Neural progenitor cell (in vitro differentiated cells): ENCODE results near the gene CUBN. TPM values are rescaled to one million over a fixed set of nuclear protein-coding genes. Genes with fewer than 3 reads are reported as not detected.

Experiments used
- DNase-seq: peaks from one replicate; pipeline ENCODE4 v3.0.0-alpha.2; 2016; ENCODE audit warnings: low spot score
- H2AFZ ChIP-seq: fragments of 200-600 bp; sonication (generic); replicated peaks from 2 replicates; pipeline ENCODE4 v1.6.1; 2016; ENCODE audit warnings: antibody characterized with exemption
- H3F3A ChIP-seq: fragments of 200-600 bp; sonication (generic); 2 replicates; pipeline ENCODE4 v1.6.1; 2016; ENCODE audit warnings: antibody characterized with exemption, low read depth
- H3K27ac ChIP-seq: fragments of 200-600 bp; sonication (generic); 2 replicates; pipeline ENCODE4 v1.5.1; 2016; ENCODE audit warnings: mild to moderate bottlenecking
- H3K27me3 ChIP-seq: fragments of 200-600 bp; sonication (generic); 2 replicates; pipeline ENCODE4 v1.6.1; 2016; ENCODE audit warnings: mild to moderate bottlenecking, moderate library complexity
- H3K36me3 ChIP-seq: fragments of 200-600 bp; sonication (generic); 2 replicates; pipeline ENCODE4 v1.5.1; 2016
- H3K4me1 ChIP-seq: fragments of 200-600 bp; sonication (generic); 2 replicates; pipeline ENCODE4 v1.6.1; 2016; ENCODE audit warnings: mixed run types
- H3K4me2 ChIP-seq: fragments of 200-600 bp; sonication (generic); 2 replicates; pipeline ENCODE4 v1.6.1; 2016
- H3K4me3 ChIP-seq: fragments of 200-600 bp; sonication (generic); 2 replicates; pipeline ENCODE4 v1.5.1; 2016
- H3K79me2 ChIP-seq: fragments of 200-600 bp; sonication (generic); 2 replicates; pipeline ENCODE4 v1.6.1; 2016; ENCODE audit warnings: low read depth
- H3K9ac ChIP-seq: fragments of 200-600 bp; sonication (generic); 2 replicates; pipeline ENCODE4 v1.6.1; 2016
- H3K9me3 ChIP-seq: fragments of 200-600 bp; sonication (generic); 2 replicates; pipeline ENCODE4 v1.5.1; 2016; ENCODE audit warnings: low read depth
- H4K20me1 ChIP-seq: fragments of 200-600 bp; sonication (generic); 2 replicates; pipeline ENCODE4 v1.6.1; 2016; ENCODE audit warnings: low read depth
- H3K27ac Mint-ChIP-seq: 3 replicates; pipeline ENCODE4 v1.8.0; 2021; ENCODE audit warnings: mixed read lengths
- H3K27me3 Mint-ChIP-seq: 2 replicates; pipeline ENCODE4 v1.8.0; 2022; ENCODE audit warnings: low read depth, mild to moderate bottlenecking, inconsistent platforms, moderate library complexity, mixed read lengths; ENCODE audit not compliant: insufficient read depth
- H3K36me3 Mint-ChIP-seq: 3 replicates; pipeline ENCODE4 v1.8.0; 2021; ENCODE audit warnings: mixed read lengths
- H3K4me1 Mint-ChIP-seq: 3 replicates; pipeline ENCODE4 v1.8.0; 2021; ENCODE audit warnings: mixed read lengths
- H3K4me3 Mint-ChIP-seq: 3 replicates; pipeline ENCODE4 v1.8.0; 2021; ENCODE audit warnings: mild to moderate bottlenecking, moderate library complexity, mixed read lengths
- H3K9me3 Mint-ChIP-seq: 3 replicates; pipeline ENCODE4 v1.8.0; 2020; ENCODE audit warnings: mixed read lengths
- EZH2 ChIP-seq: fragments of 200-600 bp; sonication (generic); IDR thresholded peaks from 2 replicates; pipeline ENCODE4 v1.6.1; 2017; ENCODE audit warnings: antibody characterized with exemption, mild to moderate bottlenecking, moderate library complexity
- EZH2phosphoT487 ChIP-seq: fragments of 200-600 bp; sonication (generic); IDR thresholded peaks from 2 replicates; pipeline ENCODE4 v1.6.1; 2017; ENCODE audit warnings: antibody characterized with exemption
- total RNA-seq: library from RNA; depleted of rRNA; stranded (reverse); fragments of >200 nt; gene quantifications from 2 replicates; pipeline ENCODE4 v1.2.3, GENCODE V29; 2015; ENCODE audit warnings: low replicate concordance
- TF ChIP-seq, protein P1 (sequence below): fragments of 200-600 bp; sonication (generic); IDR thresholded peaks from 2 replicates; pipeline ENCODE4 v1.5.1; 2017; ENCODE audit warnings: antibody characterized with exemption, mild to moderate bottlenecking

Gene CUBN
- total RNA-seq, 1 donor from 2014 or later: 2.2 TPM

DNA sequence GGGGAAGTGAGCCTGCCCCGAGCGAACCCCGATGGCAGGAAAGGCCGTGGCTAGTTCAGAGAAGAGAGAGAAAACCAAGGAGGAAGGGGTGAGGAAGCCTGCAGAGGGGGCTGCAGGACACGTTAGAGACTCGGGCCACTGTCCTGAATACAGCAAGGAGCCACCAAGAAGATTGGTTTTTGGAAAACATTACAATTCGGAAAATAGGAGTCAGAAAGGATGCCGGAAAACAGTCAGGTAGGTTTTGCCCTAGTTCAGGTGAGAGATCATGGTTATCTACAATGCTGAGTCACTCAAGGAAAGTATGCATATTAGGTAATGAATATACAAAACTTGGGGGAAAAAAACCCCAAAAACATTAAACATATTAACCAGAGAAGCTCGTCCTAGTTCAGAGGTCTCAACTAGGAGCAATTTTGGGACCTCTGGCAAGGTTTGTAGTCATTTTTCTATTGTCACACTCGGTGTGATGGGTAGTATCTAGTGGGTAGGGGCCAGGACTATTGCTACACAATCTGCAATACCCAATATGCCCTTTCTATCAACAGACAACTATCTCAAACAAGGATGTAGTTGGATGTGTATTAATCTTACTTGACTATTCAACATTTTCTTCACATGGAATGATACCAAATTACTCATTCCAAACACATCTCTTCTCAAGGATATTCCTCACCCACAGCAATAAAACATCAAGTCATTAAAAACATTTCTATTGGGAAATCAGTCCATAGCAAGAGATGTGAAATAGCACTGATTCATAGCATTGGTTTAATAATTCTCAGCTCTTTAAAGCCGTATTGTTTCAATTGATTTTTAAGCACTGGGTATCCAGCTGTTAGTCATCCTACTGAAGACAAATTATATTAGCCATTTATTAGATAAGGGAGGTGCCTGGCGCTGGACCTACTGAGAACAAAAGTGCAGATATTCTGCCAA is 238.0 kb downstream of the CUBN start:
- Histone ChIP-seq H3K4me3 (no peak overlapping the region), H3K36me3 (no peaks in the 10 kb centered on the region), H3K4me1 (no peaks in the 10 kb centered on the region), H2AFZ (peak overlapping the region; percentile 23), H3K27me3 (no peaks in the 10 kb centered on the region), H4K20me1 (no peaks in the 10 kb centered on the region), H3K79me2 (no peaks in the 10 kb centered on the region), H3K9ac (no peak overlapping the region), H3K27ac (no peak overlapping the region), H3K9me3 (no peaks in the 10 kb centered on the region), H3K4me2 (peak overlapping the region; percentile 20), H3F3A (no peaks in the 10 kb centered on the region)
- H3K4me1 Mint-ChIP-seq: peaks cover 12% of the 10 kb centered on the region
- TF ChIP-seq, protein P1, sequence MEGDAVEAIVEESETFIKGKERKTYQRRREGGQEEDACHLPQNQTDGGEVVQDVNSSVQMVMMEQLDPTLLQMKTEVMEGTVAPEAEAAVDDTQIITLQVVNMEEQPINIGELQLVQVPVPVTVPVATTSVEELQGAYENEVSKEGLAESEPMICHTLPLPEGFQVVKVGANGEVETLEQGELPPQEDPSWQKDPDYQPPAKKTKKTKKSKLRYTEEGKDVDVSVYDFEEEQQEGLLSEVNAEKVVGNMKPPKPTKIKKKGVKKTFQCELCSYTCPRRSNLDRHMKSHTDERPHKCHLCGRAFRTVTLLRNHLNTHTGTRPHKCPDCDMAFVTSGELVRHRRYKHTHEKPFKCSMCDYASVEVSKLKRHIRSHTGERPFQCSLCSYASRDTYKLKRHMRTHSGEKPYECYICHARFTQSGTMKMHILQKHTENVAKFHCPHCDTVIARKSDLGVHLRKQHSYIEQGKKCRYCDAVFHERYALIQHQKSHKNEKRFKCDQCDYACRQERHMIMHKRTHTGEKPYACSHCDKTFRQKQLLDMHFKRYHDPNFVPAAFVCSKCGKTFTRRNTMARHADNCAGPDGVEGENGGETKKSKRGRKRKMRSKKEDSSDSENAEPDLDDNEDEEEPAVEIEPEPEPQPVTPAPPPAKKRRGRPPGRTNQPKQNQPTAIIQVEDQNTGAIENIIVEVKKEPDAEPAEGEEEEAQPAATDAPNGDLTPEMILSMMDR: peak; percentile 84
- TF ChIP-seq EZH2phosphoT487: no peak
- no peaks in the 10 kb centered on the region for H3K27me3 Mint-ChIP-seq
- peak; percentile 86 for DNase-seq
- H3K27ac Mint-ChIP-seq: peak overlapping the region; percentile 6
- peaks cover 8% of the 10 kb centered on the region for H3K9me3 Mint-ChIP-seq
- no peak overlapping the region for H3K4me3 Mint-ChIP-seq
- peaks cover 3% of the 10 kb centered on the region for H3K36me3 Mint-ChIP-seq

DNA sequence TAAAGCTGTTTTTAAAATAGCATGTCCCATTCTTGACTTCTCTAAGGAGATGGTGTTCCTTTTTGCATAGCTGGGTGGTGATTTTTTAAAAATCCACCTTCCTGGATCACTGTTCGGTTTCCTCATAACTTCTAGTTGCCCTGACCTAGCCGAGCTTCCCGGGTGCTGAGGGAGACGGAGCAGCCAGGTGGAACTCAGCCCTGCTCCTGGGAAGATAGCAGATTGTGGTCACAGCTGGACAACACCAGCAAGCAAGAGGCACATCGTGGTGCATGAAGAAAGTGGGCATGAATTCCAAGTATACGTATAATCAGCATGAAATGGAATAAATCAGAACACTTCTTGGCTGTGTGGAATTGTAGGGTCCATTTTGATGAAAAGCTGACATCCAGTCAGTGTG is 238.9 kb downstream of the CUBN start:
- Histone ChIP-seq H3K4me3 (no peak overlapping the region), H3K4me2 (no peak overlapping the region), H2AFZ (no peak overlapping the region), H4K20me1 (no peaks in the 10 kb centered on the region), H3F3A (no peaks in the 10 kb centered on the region), H3K4me1 (no peaks in the 10 kb centered on the region), H3K79me2 (no peaks in the 10 kb centered on the region), H3K36me3 (no peaks in the 10 kb centered on the region), H3K27ac (no peak overlapping the region), H3K9ac (no peak overlapping the region), H3K27me3 (no peaks in the 10 kb centered on the region), H3K9me3 (no peaks in the 10 kb centered on the region)
- no peak overlapping the region for H3K4me3 Mint-ChIP-seq
- H3K36me3 Mint-ChIP-seq: peaks cover 3% of the 10 kb centered on the region
- DNase-seq: no peak
- H3K27ac Mint-ChIP-seq: no peak overlapping the region
- TF ChIP-seq, protein P1: no peak
- TF ChIP-seq EZH2 (no peak), EZH2phosphoT487 (no peak)
- peaks cover 12% of the 10 kb centered on the region for H3K4me1 Mint-ChIP-seq
- peaks cover 8% of the 10 kb centered on the region for H3K9me3 Mint-ChIP-seq
- H3K27me3 Mint-ChIP-seq: no peaks in the 10 kb centered on the region

DNA sequence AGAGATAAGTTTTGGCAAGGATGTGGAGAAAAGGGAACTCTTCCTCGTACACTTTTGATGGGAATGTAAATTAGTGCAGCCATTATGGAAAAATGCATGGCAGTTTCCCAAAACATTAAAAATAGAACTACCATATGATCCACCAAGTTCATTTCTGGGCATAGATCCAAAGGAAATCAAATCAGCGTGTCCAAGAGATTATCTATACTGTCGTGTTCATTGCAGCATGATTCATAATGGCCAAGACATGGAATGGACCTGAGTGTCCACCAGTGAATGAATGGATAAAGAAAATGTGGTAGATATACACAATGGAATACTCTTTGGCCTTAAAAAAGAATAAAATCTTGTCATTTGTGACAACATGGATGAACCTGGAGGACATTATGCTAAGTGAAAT is 242.0 kb downstream of the CUBN start:
- H3K36me3 ChIP-seq: no peaks in the 10 kb centered on the region
- H3K4me2 ChIP-seq: no peak overlapping the region
- no peak overlapping the region for H3K27ac ChIP-seq
- no peaks in the 10 kb centered on the region for H3K27me3 Mint-ChIP-seq
- no peaks in the 10 kb centered on the region for H3K9me3 ChIP-seq
- no peaks in the 10 kb centered on the region for H3K9me3 Mint-ChIP-seq
- H3F3A ChIP-seq: no peaks in the 10 kb centered on the region
- H4K20me1 ChIP-seq: no peaks in the 10 kb centered on the region
- H3K4me3 Mint-ChIP-seq: no peak overlapping the region
- no peaks in the 10 kb centered on the region for H3K4me1 ChIP-seq
- no peak overlapping the region for H3K27ac Mint-ChIP-seq
- H3K4me3 ChIP-seq: no peak overlapping the region
- TF ChIP-seq, protein P1: no peak
- TF ChIP-seq EZH2: no peak
- no peaks in the 10 kb centered on the region for H3K27me3 ChIP-seq
- H3K9ac ChIP-seq: no peak overlapping the region
- DNase-seq: no peak
- H3K4me1 Mint-ChIP-seq: peaks cover 19% of the 10 kb centered on the region
- no peak overlapping the region for H2AFZ ChIP-seq
- H3K36me3 Mint-ChIP-seq: no peaks in the 10 kb centered on the region
- H3K79me2 ChIP-seq: no peaks in the 10 kb centered on the region
